K562 (cell line): ENCODE data around the gene MT1X. TPM values are rescaled to one million over a fixed set of nuclear protein-coding genes. Genes with fewer than 3 reads are reported as not detected.

Experiments
- ATAC-seq: fragments of 200-7000 bp; cut with Tn5 transposase; 3 replicates; pipeline ENCODE4 v1.9.1; 2020; ENCODE audit warnings: moderate library complexity
- BruUV-seq: library from RNA; stranded (reverse); fragments of 400-500 nt; replicated peaks from 2 replicates; lab custom pipeline; 2021; lab: Mats Ljungman, UMichigan
- CTCF ChIA-PET: fragments of 300-600 bp; formaldehyde crosslinking; extraction: SDS; loops from one replicate; lab custom pipeline; 2021; ENCODE audit warnings: low intra/inter-chr PET ratio; lab: Yijun Ruan, JAX
- POLR2A ChIA-PET: fragments of 300-600, 350-650 bp; sonication (Branson Sonifier 250); formaldehyde crosslinking; extraction: SDS; loops from one replicate; lab custom pipeline; 2021; ENCODE audit warnings: antibody characterized with exemption, inconsistent platforms; lab: Yijun Ruan, JAX
- DNase-seq, 4 experiments: peaks; one replicate each; pipeline versions ENCODE4 v3.0.0 to v3.0.0-alpha.2; 2011 to 2018; ENCODE audit warnings: low spot score in 3 of 4, mixed read lengths in 3 of 4; ENCODE audit errors: extremely low read depth in 1 of 4
- FAIRE-seq: peaks from 2 replicates; lab custom pipeline; 2011; peaks lifted over from hg19 to GRCh38; lab: Jason Lieb, UNC
- H2AFZ ChIP-seq: 2 replicates; pipeline ENCODE4 v1.6.0; 2011; ENCODE audit warnings: low read depth, low read length, control low read depth, inconsistent platforms
- H3K27ac ChIP-seq: fragments of 200-600 bp; 3 replicates; pipeline ENCODE4 v1.8.0; 2011; ENCODE audit warnings: low read depth, mild to moderate bottlenecking, control low read depth, inconsistent platforms, low read length, moderate library complexity, mixed read lengths; ENCODE audit errors: extremely low read depth
- H3K27me3 ChIP-seq, 2 experiments: fragments of 300-600 bp in 1 of 2; 2 replicates in 1 of 2; 3 replicates in 1 of 2; pipeline versions ENCODE4 v1.6.0 to v1.8.0; 2011; ENCODE audit warnings: inconsistent platforms in 2 of 2, low read length in 2 of 2, mild to moderate bottlenecking in 1 of 2, mixed read lengths in 1 of 2, moderate library complexity in 1 of 2; ENCODE audit not compliant: control insufficient read depth in 2 of 2, insufficient read depth in 2 of 2
- H3K36me3 ChIP-seq: fragments of 300-600 bp; 3 replicates; pipeline ENCODE4 v1.8.0; 2011; ENCODE audit warnings: mild to moderate bottlenecking, low read length, inconsistent platforms; ENCODE audit not compliant: control insufficient read depth, insufficient read depth
- H3K4me1 ChIP-seq, 2 experiments: fragments of 200-600 bp in 1 of 2; replicated peaks in 1 of 2; 2 replicates in 1 of 2; 3 replicates in 1 of 2; pipeline versions ENCODE4 v1.5.1 to v1.8.0; 2011; ENCODE audit warnings: inconsistent platforms in 2 of 2, low read length in 2 of 2, mild to moderate bottlenecking in 1 of 2, mixed read lengths in 1 of 2, moderate library complexity in 1 of 2; ENCODE audit not compliant: control insufficient read depth in 2 of 2, insufficient read depth in 2 of 2
- H3K4me2 ChIP-seq: 2 replicates; pipeline ENCODE4 v1.6.1; 2011; ENCODE audit warnings: low read length, control low read depth, inconsistent platforms, mixed read lengths; ENCODE audit not compliant: insufficient read depth
- H3K4me3 ChIP-seq: fragments of 200-600 bp; sonication (generic), shearing (Covaris generic); 2 replicates; pipeline ENCODE4 v1.5.1; 2016; ENCODE audit warnings: control low read depth, inconsistent platforms
- H3K79me2 ChIP-seq: fragments of 200-600 bp; 3 replicates; pipeline ENCODE4 v1.8.0; 2011; ENCODE audit warnings: low read length, inconsistent platforms; ENCODE audit not compliant: control insufficient read depth, insufficient read depth
- H3K9ac ChIP-seq, 2 experiments: 2 replicates each; pipeline versions ENCODE4 v1.6.0 to v1.6.1; 2011; ENCODE audit warnings: low read depth in 2 of 2, low read length in 2 of 2, control low read depth in 1 of 2, inconsistent platforms in 1 of 2, mild to moderate bottlenecking in 1 of 2, mixed read lengths in 1 of 2; ENCODE audit not compliant: insufficient read depth in 1 of 2
- H3K9me1 ChIP-seq: one replicate; pipeline ENCODE4 v1.6.0; 2011; ENCODE audit warnings: inconsistent platforms, mild to moderate bottlenecking, low read length, moderate library complexity; ENCODE audit not compliant: control insufficient read depth, insufficient read depth
- H3K9me3 ChIP-seq: replicated peaks from 2 replicates; pipeline ENCODE4 v1.5.1; 2011; ENCODE audit warnings: low read depth, low read length, inconsistent platforms; ENCODE audit not compliant: control insufficient read depth, insufficient read depth
- H4K20me1 ChIP-seq: replicated peaks from 2 replicates; pipeline ENCODE4 v1.6.1; 2011; ENCODE audit warnings: low read length, inconsistent platforms, mixed read lengths; ENCODE audit not compliant: control insufficient read depth, insufficient read depth
- ARHGAP35 ChIP-seq: fragments of 450-650 bp; IDR thresholded peaks from 2 replicates; pipeline ENCODE4 v1.6.1; 2018; ENCODE audit not compliant: partially characterized antibody
- CGGBP1 ChIP-seq: fragments of 250-450 bp; sonication (Bioruptor Pico); IDR thresholded peaks from 2 replicates; pipeline ENCODE4 v1.9.0; 2021; ENCODE audit warnings: mild to moderate bottlenecking
- CHD4 ChIP-seq: fragments of 200-600 bp; sonication (generic); IDR thresholded peaks from 3 replicates; pipeline ENCODE4 v1.6.1; 2012; ENCODE audit warnings: low read depth, mild to moderate bottlenecking, mixed read lengths, low read length, inconsistent platforms; ENCODE audit not compliant: insufficient read depth, insufficient replicate concordance, poor library complexity, severe bottlenecking
- CREB5 ChIP-seq: fragments of 250-450 bp; sonication (Bioruptor Pico); IDR thresholded peaks from 2 replicates; pipeline ENCODE4 v1.5.0; 2020; ENCODE audit warnings: mild to moderate bottlenecking
- DDX20 ChIP-seq: fragments of 450-650 bp; IDR thresholded peaks from 2 replicates; pipeline ENCODE4 v1.6.1; 2016; ENCODE audit warnings: missing genetic modification characterization, low read depth, mild to moderate bottlenecking, missing compliant biosample characterization, moderate library complexity
- FIP1L1 ChIP-seq: fragments of 200-400 bp; formaldehyde crosslinking; IDR thresholded peaks from 2 replicates; pipeline ENCODE4 v1.6.1; 2018; ENCODE audit warnings: mild to moderate bottlenecking, low read depth, low read length; ENCODE audit not compliant: poor library complexity, severe bottlenecking
- GABPB1 ChIP-seq: sonication (generic); formaldehyde crosslinking; IDR thresholded peaks from 2 replicates; pipeline ENCODE4 v1.8.0; 2022; ENCODE audit warnings: mild to moderate bottlenecking, missing genetic modification reagents
- LARP7 ChIP-seq: fragments of 450-650 bp; IDR thresholded peaks from 2 replicates; pipeline ENCODE4 v1.6.1; 2016
- PHB ChIP-seq: fragments of 250-450 bp; sonication (Bioruptor Pico); IDR thresholded peaks from 2 replicates; pipeline ENCODE4 v1.5.0; 2021
- SNAPC5 ChIP-seq: fragments of 250-450 bp; sonication (Bioruptor Pico); IDR thresholded peaks from 2 replicates; pipeline ENCODE4 v1.8.0; 2021; ENCODE audit warnings: moderate library complexity, mild to moderate bottlenecking, inconsistent platforms
- TRIM28 ChIP-seq: fragments of 450-650 bp; IDR thresholded peaks from 2 replicates; pipeline ENCODE4 v1.6.1; 2017
- USF2 ChIP-seq: sonication (generic); formaldehyde crosslinking; IDR thresholded peaks from 2 replicates; pipeline ENCODE4 v1.5.0; 2020; ENCODE audit warnings: missing genetic modification reagents
- ZNF239 ChIP-seq: fragments of 250-450 bp; sonication (Bioruptor Pico); IDR thresholded peaks from 2 replicates; pipeline ENCODE4 v1.4.0; 2020; ENCODE audit warnings: mild to moderate bottlenecking
- ZNF311 ChIP-seq: fragments of 250-450 bp; sonication (Bioruptor Pico); IDR thresholded peaks from 2 replicates; pipeline ENCODE4 v1.4.0; 2020; ENCODE audit warnings: mild to moderate bottlenecking, moderate library complexity
- ZNF57 ChIP-seq: fragments of 450-650 bp; formaldehyde crosslinking; IDR thresholded peaks from 2 replicates; pipeline ENCODE4 v1.4.0; 2020; ENCODE audit warnings: mild to moderate bottlenecking, moderate library complexity
- ZNF717 ChIP-seq: fragments of 250-450 bp; sonication (Bioruptor Pico); IDR thresholded peaks from 2 replicates; pipeline ENCODE4 v1.5.0; 2021
- WGBS: fragments of 100-300 bp; shearing (Covaris generic); methylation state at CpG from one replicate; pipeline ENCODE4 v1.1.6; 2016; ENCODE audit warnings: low coverage, mixed read lengths; ENCODE audit not compliant: insufficient coverage; ENCODE audit errors: missing lambda C conversion rate; 5-methylcytosine and 5-hydroxymethylcytosine counted together
- in situ Hi-C: fragments of 300-500 bp; cut with MboI; formaldehyde crosslinking; loops from 4 replicates; pipeline ENCODE4 v1.15.0; 2018; ENCODE audit warnings: inconsistent platforms, mixed read lengths
- intact Hi-C: fragments of 100-400 bp; cut with micrococcal nuclease; formaldehyde crosslinking; loops from 2 replicates; pipeline ENCODE4 v1.14.2; 2022
- polyA plus RNA-seq, 8 experiments: library from polyadenylated mRNA; depleted of rRNA in 4 of 8; stranded (reverse) in 5 of 8; unstranded in 3 of 8; fragments of >200 nt; fragmentation: Nextera tagmentation in 2 of 8; fragmentation: Illumina TruSeq in 1 of 8; extraction: Ambion mirVana in 2 of 8; extraction: Trizol in 1 of 8; gene quantifications; 2 replicates each; pipeline versions ENCODE4 v1.2.1 to v1.2.3, GENCODE V29; 2011 to 2014; ENCODE audit warnings: inconsistent platforms in 1 of 8, missing spikeins in 1 of 8
- total RNA-seq, 7 experiments: library from RNA; depleted of rRNA in 6 of 7; stranded (reverse); fragments of >200 nt in 6 of 7; fragmentation: Illumina TruSeq in 2 of 7; extraction: Trizol in 2 of 7; gene quantifications; 2 replicates each; pipeline versions ENCODE4 v1.2.1 to v1.2.3, GENCODE V29; 2011 to 2021; ENCODE audit warnings: low replicate concordance in 1 of 7

The MT1X gene
- total and polyA plus RNA-seq, 9 of the 15 experiments (the other 6 are each of a cell fraction or from before 2014, with no cell fraction given): 4.9 to 22.8 (median 8.7) TPM

- ATAC-seq: no peak
- intact Hi-C loops: no loop called here
- Histone ChIP-seq H3K9me1 (no peaks in the 10 kb centered on the region), H3K9me3 (no peaks in the 10 kb centered on the region), H3K27ac (no peak overlapping the region), H3K36me3 (no peaks in the 10 kb centered on the region), H4K20me1 (no peaks in the 10 kb centered on the region)
- WGBS: 0% methylated on average over 4 of the region's 4 CpGs
- CTCF ChIA-PET: no interaction called here
- in situ Hi-C loops: no loop called here
- no peak for TF ChIP-seq PHB (CRISPR knock-in tag)
- no peak for TF ChIP-seq ZNF311 (CRISPR knock-in tag)
- no peak for TF ChIP-seq DDX20 (tag)
- TF ChIP-seq CHD4: no peak
- TF ChIP-seq FIP1L1: no peak
- no peak for TF ChIP-seq ZNF239 (CRISPR knock-in tag)
- TF ChIP-seq LARP7: no peak
- TF ChIP-seq TRIM28: no peak
- no peak for TF ChIP-seq ZNF57 (CRISPR knock-in tag)
- TF ChIP-seq SNAPC5 (CRISPR knock-in tag): no peak
- TF ChIP-seq CGGBP1 (CRISPR knock-in tag): no peak
- TF ChIP-seq CREB5: no peak
- TF ChIP-seq USF2 (CRISPR knock-in tag): no peak
- no peak for TF ChIP-seq ZNF717
- no peak for TF ChIP-seq ARHGAP35
- no peak for TF ChIP-seq GABPB1 (CRISPR knock-in tag)
- TF ChIP-seq, all 486 proteins: peak for 0
- no peak for FAIRE-seq
- no peaks in the 10 kb centered on the region for H3K79me2 ChIP-seq
- H3K4me2 ChIP-seq: no peak overlapping the region
- no peak for DNase-seq
- H3K9ac ChIP-seq: no peak overlapping the region
- peaks cover 7 to 42% of the 10 kb centered on the region in 2 experiments; a peak in 4 of 5 replicates for H3K27me3 ChIP-seq
- POLR2A ChIA-PET: interaction anchor here (0.6 to 0.8 kb wide), 5 partner anchors 12 to 111 kb away, joined by 3 to 6 read pairs (median 4); no protein-coding TSS in a partner anchor
- BruUV-seq: no TSS peak
- peaks cover 6 to 12% of the 10 kb centered on the region in 2 experiments; a peak in 3 of 5 replicates for H3K4me1 ChIP-seq
- H3K4me3 ChIP-seq: no peak overlapping the region
- no peak overlapping the region for H2AFZ ChIP-seq
Observed at GRCh38 chr16:56684256-56684925, 2.1 kb downstream of the MT1X start.
